Cardiac fibroblast (primary cell): Measurements from ENCODE around the gene TPP1.

Experiments
- DNase-seq, 2 donors: peaks; one replicate each; pipeline versions ENCODE4 v3.0.0 to v3.0.0-alpha.2; 2010; ENCODE audit warnings: low read depth in 2 of 2
- H3K4me3 ChIP-seq, 2 donors: replicated peaks in 1 of 2; 1 replicate in 1 of 2; 2 replicates in 1 of 2; pipeline ENCODE4 v1.5.1; 2011; ENCODE audit warnings: low read depth in 2 of 2, low read length in 2 of 2, mild to moderate bottlenecking in 2 of 2, moderate library complexity in 1 of 2
- TF ChIP-seq, protein P1 (sequence below): IDR thresholded peaks from one replicate; pipeline ENCODE4 v1.5.1; 2011; ENCODE audit warnings: low read depth, mild to moderate bottlenecking, low read length, inconsistent platforms

TPP1 gene

DNA sequence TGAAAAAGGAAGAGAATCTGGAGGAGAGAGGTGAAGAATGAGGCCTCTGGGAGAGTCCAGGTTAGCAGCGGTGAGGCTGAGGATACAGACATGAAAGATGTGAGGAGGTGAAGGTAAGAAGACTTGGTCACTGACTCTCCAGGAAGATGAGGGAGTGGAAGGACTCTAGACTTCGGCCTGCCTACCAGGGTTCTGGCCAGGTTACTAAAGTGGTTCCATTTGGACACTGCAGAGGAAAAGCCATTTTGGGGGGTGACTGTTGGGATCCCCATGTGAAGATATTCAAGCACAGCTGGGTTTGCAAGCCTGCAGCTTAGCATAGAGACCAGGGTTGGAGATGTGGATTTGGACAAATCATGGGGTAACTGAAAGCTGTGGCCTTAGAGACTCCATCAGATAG, 28.6 kb upstream of the TPP1 start:
- TF ChIP-seq, protein P1, sequence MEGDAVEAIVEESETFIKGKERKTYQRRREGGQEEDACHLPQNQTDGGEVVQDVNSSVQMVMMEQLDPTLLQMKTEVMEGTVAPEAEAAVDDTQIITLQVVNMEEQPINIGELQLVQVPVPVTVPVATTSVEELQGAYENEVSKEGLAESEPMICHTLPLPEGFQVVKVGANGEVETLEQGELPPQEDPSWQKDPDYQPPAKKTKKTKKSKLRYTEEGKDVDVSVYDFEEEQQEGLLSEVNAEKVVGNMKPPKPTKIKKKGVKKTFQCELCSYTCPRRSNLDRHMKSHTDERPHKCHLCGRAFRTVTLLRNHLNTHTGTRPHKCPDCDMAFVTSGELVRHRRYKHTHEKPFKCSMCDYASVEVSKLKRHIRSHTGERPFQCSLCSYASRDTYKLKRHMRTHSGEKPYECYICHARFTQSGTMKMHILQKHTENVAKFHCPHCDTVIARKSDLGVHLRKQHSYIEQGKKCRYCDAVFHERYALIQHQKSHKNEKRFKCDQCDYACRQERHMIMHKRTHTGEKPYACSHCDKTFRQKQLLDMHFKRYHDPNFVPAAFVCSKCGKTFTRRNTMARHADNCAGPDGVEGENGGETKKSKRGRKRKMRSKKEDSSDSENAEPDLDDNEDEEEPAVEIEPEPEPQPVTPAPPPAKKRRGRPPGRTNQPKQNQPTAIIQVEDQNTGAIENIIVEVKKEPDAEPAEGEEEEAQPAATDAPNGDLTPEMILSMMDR = no peak
- no peak overlapping the region for H3K4me3 ChIP-seq
- DNase-seq = no peak

DNA sequence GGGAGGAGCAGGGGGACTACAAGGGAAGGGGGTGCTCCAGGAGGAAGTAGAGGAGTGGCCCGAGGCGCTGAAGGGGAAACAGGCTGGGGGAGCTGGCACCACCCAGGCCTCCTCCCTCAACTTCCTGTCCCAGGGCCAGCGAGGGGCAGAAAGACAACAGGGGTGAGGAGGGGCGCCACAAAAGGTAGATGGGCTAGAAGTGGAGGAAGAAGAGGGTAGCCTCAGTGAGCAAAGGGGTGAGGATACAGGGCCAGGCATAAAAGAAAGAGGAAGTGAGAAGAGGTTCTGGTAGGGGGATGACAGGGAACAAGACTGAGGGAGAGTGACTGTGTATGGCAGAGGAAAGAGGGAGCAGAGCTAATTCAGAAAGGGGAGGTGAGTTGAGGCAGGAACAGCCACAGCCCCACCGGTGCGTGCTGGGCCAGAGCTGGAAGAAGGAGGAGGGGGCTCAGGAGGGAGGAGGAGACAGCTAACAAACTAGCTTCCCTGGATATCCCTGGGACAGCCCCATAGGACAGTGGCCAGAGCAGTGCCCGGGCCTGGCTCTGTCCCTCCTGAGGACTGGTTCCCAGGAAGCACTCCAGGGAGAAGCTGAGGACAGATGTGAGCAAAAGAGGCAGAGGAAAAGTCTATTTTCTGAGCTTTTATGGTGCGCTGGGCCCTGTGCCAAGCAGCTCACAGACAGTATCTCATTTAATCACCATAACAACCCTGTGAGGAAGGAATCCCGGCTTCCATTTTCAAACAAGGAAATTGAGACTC, 27.9 kb upstream of the TPP1 start:
- no peak overlapping the region for H3K4me3 ChIP-seq
- peak; percentile 48 to 52 for DNase-seq

DNA sequence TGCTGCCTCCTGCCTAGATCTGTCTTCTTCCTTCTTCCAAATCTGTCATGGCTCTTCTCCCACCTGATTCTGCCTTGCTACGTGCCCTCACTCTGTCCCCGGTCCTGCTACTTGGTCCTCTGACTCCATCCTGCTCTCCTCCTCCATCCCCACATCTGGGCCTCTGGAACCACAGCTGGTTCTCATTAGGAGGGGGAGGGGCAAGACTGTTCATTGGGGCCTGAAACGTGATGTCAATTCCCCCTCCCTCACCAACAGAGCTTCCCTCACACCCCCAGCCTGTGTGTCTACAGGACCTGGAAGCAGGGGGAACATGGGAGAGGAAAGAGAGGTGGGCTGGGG, 27.3 kb upstream of the TPP1 start:
- no peak overlapping the region for H3K4me3 ChIP-seq
- peak; percentile 54 for DNase-seq
- TF ChIP-seq, protein P1 = no peak

More for the DNA sequence above, 27.9 kb upstream of the TPP1 start:
- TF ChIP-seq, protein P1 = no peak

DNA sequence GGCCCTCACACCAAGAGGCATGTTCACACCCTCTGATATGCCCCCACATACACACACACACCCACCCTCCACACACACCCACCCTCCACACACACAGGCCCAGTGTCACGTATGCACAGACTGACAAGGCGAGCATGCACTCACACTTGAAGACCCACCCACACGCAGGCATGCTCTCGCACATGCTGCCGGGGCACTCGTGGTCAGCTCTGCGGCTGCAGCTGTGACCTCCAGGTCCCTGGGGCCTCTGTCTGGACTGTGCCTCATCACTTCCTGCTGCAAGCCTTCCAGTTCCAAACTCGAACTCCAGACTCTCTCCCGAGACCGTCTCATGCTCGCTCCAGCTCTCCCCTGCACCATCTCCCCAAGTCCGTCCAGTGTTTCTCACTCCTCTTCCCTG, 26.8 kb upstream of the TPP1 start:
- no peak overlapping the region for H3K4me3 ChIP-seq

DNA sequence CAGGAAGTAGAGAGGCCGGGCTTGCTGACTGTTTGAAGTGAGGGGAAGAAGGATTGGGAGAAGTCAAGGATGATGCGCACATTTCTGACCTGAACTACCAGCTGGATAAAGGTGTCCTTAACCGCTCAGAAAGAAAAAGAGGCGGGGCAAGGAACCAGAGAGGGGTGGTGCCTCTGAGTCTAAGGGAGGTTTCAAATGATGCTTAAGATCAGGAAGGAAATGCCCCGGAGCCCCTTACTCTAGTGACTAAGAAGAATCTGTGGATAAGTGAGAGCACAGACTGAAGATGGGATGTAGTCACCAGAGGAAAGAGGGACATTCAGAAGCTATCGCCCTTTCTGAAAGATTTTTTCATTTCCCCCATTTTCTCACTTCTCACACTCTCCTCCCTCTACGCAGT, 23.7 kb upstream of the TPP1 start:
- no peak overlapping the region for H3K4me3 ChIP-seq
- TF ChIP-seq, protein P1 = no peak
- DNase-seq = no peak

More for the DNA sequence above, 26.8 kb upstream of the TPP1 start:
- peak; percentile 65 to 88 for DNase-seq
- TF ChIP-seq, protein P1 = no peak

DNA sequence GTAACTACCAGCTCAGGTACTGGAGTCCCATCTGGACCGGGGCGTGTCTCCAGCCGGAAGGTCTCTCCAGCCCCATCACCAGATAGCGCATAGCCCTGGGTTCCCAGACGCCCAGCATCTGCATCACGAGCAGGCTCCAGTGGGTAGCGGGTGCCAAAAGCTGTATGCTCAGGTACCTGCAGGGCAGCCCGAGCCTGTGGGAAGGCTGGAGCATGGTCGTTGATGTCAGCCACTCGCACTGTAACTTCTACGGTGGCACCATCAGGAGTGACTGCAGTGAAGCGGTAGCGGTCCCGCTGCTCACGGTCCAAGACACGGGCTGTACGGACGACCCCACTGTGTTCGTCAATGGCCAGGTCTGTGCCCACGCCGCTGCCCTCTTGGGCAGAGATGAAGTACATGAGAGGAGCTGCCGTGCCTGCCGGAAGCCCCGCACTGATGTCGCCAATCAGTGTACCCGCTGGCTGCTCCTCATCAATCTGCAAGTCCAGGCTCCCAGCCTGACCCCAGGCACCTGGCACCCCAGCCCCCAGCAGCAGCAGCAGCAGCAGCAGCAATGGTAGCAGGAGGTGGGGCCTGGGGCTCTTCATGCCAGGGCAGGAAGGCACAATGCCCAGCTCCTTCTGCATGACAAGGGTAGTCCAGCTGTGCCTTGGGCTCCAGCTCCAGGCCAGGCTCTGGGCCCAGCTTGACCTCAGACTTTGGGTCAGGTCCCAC, 21.9 kb upstream of the TPP1 start:
- no peak for DNase-seq
- H3K4me3 ChIP-seq = no peak overlapping the region
- TF ChIP-seq, protein P1 = no peak
